HEK293 (cell line): Measurements from ENCODE around the gene SLC7A10.

Experiments
- CTCF ChIA-PET: fragments of 350-600 bp; formaldehyde crosslinking; extraction: SDS; loops from one replicate; lab custom pipeline; 2021; ENCODE audit warnings: antibody characterized with exemption; lab: Yijun Ruan, JAX
- POLR2A ChIA-PET: fragments of 300-600 bp; formaldehyde crosslinking; extraction: SDS; loops from one replicate; lab custom pipeline; 2020; ENCODE audit warnings: antibody characterized with exemption, inconsistent platforms; lab: Yijun Ruan, JAX
- H3K27ac ChIP-seq: fragments of 200-500 bp; sonication (Bioruptor generic); 2 replicates; pipeline ENCODE4 v1.5.1; 2014; ENCODE audit warnings: low read depth, low read length, control low read depth, inconsistent platforms; ENCODE audit errors: extremely low read depth
- H3K36me3 ChIP-seq, 2 experiments: fragments of 200-500 bp in 1 of 2; sonication (Bioruptor generic) in 1 of 2; 1 replicate in 1 of 2; 2 replicates in 1 of 2; pipeline ENCODE4 v1.5.1; 2014 to 2017; ENCODE audit warnings: inconsistent platforms in 2 of 2, low read length in 2 of 2; ENCODE audit not compliant: control insufficient read depth in 2 of 2, insufficient read depth in 1 of 2
- H3K4me1 ChIP-seq: fragments of 200-500 bp; sonication (Bioruptor generic); 2 replicates; pipeline ENCODE4 v1.5.1; 2014; ENCODE audit warnings: mild to moderate bottlenecking, low read length, inconsistent platforms; ENCODE audit not compliant: control insufficient read depth, insufficient read depth
- H3K4me3 ChIP-seq: 2 replicates; pipeline ENCODE4 v1.5.1; 2011; ENCODE audit warnings: low read depth, mild to moderate bottlenecking, control low read depth, low read length, moderate library complexity
- H3K9me3 ChIP-seq: fragments of 200-500 bp; sonication (Bioruptor generic); 2 replicates; pipeline ENCODE4 v1.5.1; 2014; ENCODE audit warnings: low read depth, low read length, inconsistent platforms; ENCODE audit not compliant: control insufficient read depth, insufficient read depth
- BCL11B ChIP-seq: fragments of 450-650 bp; formaldehyde crosslinking; IDR thresholded peaks from 2 replicates; pipeline ENCODE4 v1.5.1; 2016; ENCODE audit warnings: low read depth, missing biosample characterization, missing genetic modification characterization
- GLIS2 ChIP-seq: fragments of 450-650 bp; formaldehyde crosslinking; IDR thresholded peaks from 2 replicates; pipeline ENCODE4 v1.5.1; 2016; ENCODE audit warnings: missing biosample characterization, missing genetic modification characterization
- IKZF3 ChIP-seq: fragments of 450-650 bp; IDR thresholded peaks from 2 replicates; pipeline ENCODE4 v1.5.0; 2018; ENCODE audit warnings: missing biosample characterization, mild to moderate bottlenecking, missing genetic modification characterization, moderate library complexity
- MZF1 ChIP-seq: fragments of 450-650 bp; formaldehyde crosslinking; IDR thresholded peaks from 2 replicates; pipeline ENCODE4 v1.5.1; 2017; ENCODE audit warnings: missing biosample characterization, missing genetic modification characterization, borderline replicate concordance
- PATZ1 ChIP-seq: fragments of 450-650 bp; formaldehyde crosslinking; IDR thresholded peaks from 2 replicates; pipeline ENCODE4 v1.5.1; 2016; ENCODE audit warnings: missing biosample characterization, missing genetic modification characterization
- PRDM10 ChIP-seq: fragments of 450-650 bp; formaldehyde crosslinking; IDR thresholded peaks from 2 replicates; pipeline ENCODE4 v1.5.1; 2016; ENCODE audit warnings: missing biosample characterization, missing genetic modification characterization
- ZBTB11 ChIP-seq: fragments of 450-650 bp; formaldehyde crosslinking; conservative IDR thresholded peaks from 2 replicates; pipeline ENCODE4 v1.5.1; 2016; ENCODE audit warnings: low read depth, missing biosample characterization, missing genetic modification characterization
- ZBTB7A ChIP-seq: fragments of 450-650 bp; formaldehyde crosslinking; IDR thresholded peaks from 2 replicates; pipeline ENCODE4 v1.5.1; 2016; ENCODE audit warnings: low read depth, missing biosample characterization, missing genetic modification characterization
- ZNF146 ChIP-seq: fragments of 450-650 bp; formaldehyde crosslinking; IDR thresholded peaks from 2 replicates; pipeline ENCODE4 v1.5.1; 2016; ENCODE audit warnings: missing biosample characterization, missing genetic modification characterization
- ZNF148 ChIP-seq: fragments of 450-650 bp; formaldehyde crosslinking; IDR thresholded peaks from 2 replicates; pipeline ENCODE4 v1.5.0; 2017; ENCODE audit warnings: missing biosample characterization, missing genetic modification characterization, borderline replicate concordance
- ZNF501 ChIP-seq: fragments of 450-650 bp; formaldehyde crosslinking; IDR thresholded peaks from 2 replicates; pipeline ENCODE4 v1.5.1; 2016; ENCODE audit warnings: missing biosample characterization, missing genetic modification characterization
- TF ChIP-seq, protein P1 (sequence below): fragments of 450-650 bp; formaldehyde crosslinking; optimal IDR thresholded peaks from 2 replicates; pipeline ENCODE3; 2016; ENCODE audit warnings: missing biosample characterization, mild to moderate bottlenecking, missing genetic modification characterization
- TF ChIP-seq, protein P2 (sequence below): fragments of 450-650 bp; IDR thresholded peaks from 2 replicates; pipeline ENCODE4 v1.5.1; 2018; ENCODE audit warnings: missing biosample characterization, mild to moderate bottlenecking, missing genetic modification characterization

SLC7A10 gene

DNA sequence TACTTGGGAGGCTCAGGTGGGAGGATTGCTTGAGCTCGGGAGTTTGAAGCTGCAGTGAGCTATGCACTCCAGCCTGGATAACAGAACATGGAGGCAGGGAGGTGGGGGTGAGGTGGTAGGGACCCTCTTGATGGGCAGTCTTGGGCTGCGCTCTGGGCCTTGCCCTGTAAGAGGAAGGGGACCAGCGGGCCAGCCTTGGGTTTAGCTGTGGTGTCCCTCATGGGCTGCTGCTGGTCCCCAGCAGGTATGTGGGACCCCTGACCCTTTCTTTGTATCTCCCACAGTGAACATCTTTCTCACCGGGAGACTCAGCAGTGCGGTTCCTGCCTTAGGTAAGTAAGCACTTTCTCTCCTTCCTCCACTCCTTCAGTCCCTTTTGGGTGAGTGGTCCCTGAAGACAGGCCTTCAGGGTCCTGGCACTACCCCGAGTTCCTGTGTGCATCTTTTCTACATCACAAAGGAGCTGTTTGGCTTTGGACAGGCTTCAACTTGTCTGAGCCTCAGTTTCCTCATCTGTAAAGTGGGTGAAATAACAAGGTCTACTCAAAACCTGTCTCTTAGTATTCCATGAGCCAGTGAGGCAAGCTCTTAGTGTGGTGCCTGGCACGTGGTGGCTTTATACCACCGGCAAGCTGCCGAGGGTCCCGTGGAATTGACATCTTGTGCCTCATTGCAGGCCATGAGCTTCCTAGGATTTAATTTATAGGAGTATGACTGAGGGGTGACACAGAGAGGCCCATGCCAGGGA lies 29.0 kb downstream of the SLC7A10 start:
- CTCF ChIA-PET: interaction anchor here (0.7 to 6.4 kb wide), 8 partner anchors 12 to 71 kb away, joined by 3 to 75 read pairs (median 6); no protein-coding TSS in a partner anchor
- Histone ChIP-seq H3K9me3 (no peaks in the 10 kb centered on the region), H3K4me1 (peaks cover 10% of the 10 kb centered on the region)

GRCh38 chr19:33195645-33196347 lies 29.9 kb downstream of the SLC7A10 start:
- Histone ChIP-seq H3K27ac (peak overlapping the region; percentile 95), H3K4me3 (peak overlapping the region; percentile 47), H3K9me3 (no peaks in the 10 kb centered on the region), H3K4me1 (peaks cover 10% of the 10 kb centered on the region), H3K36me3 (peaks cover 31 to 40% of the 10 kb centered on the region in 2 experiments)
- POLR2A ChIA-PET: interaction anchor here (1.3 to 5.2 kb wide), 3 partner anchors 11 to 19 kb away, joined by 4 to 30 read pairs (median 7); no protein-coding TSS in a partner anchor
- CTCF ChIA-PET: interaction anchor here (0.8 to 6.4 kb wide), 6 partner anchors 11 to 76 kb away, joined by 3 to 75 read pairs (median 8); no protein-coding TSS in a partner anchor
- peak; percentile 56 for TF ChIP-seq GLIS2 (tag by site-specific recombination)
- TF ChIP-seq ZNF501 (tag by site-specific recombination): peak; percentile 24; the same call in 1 of the 2 replicates
- peak; percentile 46; the same call in 1 of the 2 replicates for TF ChIP-seq PATZ1 (tag by site-specific recombination)
- 0 out of 2 replicates have a peak, but pooled peaks have one; percentile 3 for TF ChIP-seq IKZF3 (tag by site-specific recombination)
- peak; percentile 85 for TF ChIP-seq ZBTB11
- peak; percentile 82 for TF ChIP-seq PRDM10 (tag by site-specific recombination)
- TF ChIP-seq MZF1 (tag by site-specific recombination): peak; percentile 89

More for the DNA sequence above, 29.0 kb downstream of the SLC7A10 start:
- H3K4me3 ChIP-seq: no peak overlapping the region
- TF ChIP-seq ZNF148 (no peak), BCL11B (tag by site-specific recombination) (no peak), ZNF146 (no peak), ZBTB7A (tag by site-specific recombination) (peak; percentile 19; the same call in 1 of the 2 replicates)
- TF ChIP-seq, protein P1, sequence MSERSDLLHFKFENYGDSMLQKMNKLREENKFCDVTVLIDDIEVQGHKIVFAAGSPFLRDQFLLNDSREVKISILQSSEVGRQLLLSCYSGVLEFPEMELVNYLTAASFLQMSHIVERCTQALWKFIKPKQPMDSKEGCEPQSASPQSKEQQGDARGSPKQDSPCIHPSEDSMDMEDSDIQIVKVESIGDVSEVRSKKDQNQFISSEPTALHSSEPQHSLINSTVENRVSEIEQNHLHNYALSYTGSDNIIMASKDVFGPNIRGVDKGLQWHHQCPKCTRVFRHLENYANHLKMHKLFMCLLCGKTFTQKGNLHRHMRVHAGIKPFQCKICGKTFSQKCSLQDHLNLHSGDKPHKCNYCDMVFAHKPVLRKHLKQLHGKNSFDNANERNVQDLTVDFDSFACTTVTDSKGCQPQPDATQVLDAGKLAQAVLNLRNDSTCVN (tag by site-specific recombination): peak; percentile 9
- TF ChIP-seq, protein P2, sequence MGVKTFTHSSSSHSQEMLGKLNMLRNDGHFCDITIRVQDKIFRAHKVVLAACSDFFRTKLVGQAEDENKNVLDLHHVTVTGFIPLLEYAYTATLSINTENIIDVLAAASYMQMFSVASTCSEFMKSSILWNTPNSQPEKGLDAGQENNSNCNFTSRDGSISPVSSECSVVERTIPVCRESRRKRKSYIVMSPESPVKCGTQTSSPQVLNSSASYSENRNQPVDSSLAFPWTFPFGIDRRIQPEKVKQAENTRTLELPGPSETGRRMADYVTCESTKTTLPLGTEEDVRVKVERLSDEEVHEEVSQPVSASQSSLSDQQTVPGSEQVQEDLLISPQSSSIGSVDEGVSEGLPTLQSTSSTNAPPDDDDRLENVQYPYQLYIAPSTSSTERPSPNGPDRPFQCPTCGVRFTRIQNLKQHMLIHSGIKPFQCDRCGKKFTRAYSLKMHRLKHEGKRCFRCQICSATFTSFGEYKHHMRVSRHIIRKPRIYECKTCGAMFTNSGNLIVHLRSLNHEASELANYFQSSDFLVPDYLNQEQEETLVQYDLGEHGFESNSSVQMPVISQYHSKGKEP (tag by site-specific recombination): no peak
- POLR2A ChIA-PET: interaction anchor here (1.1 to 5.2 kb wide), 4 partner anchors 12 to 20 kb away, joined by 3 to 30 read pairs (median 6); no protein-coding TSS in a partner anchor
- H3K36me3 ChIP-seq: peaks cover 31 to 47% of the 10 kb centered on the region in 2 experiments
- H3K27ac ChIP-seq: no peak overlapping the region
